ENCODE data around the gene SLC2A9. TPM values are rescaled to one million over a fixed set of nuclear protein-coding genes. Genes with fewer than 3 reads are reported as not detected.

Gene SLC2A9
- polyA plus RNA-seq, 2 of the 4 experiments (the other 2 are of a cell fraction): 0.62 to 0.70 TPM

GRCh38 chr4:9833421-9833820 is 187.9 kb downstream of the SLC2A9 start:
- ChIA-PET POLR2A (no interaction called here), CTCF (no interaction called here)
- TF ChIP-seq CBX8 (IDR thresholded peaks at IDR 0.05) (no peak), HOXA7 (CRISPR knock-in tag; IDR thresholded peaks at IDR 0.05) (no peak)
- no peaks in the 10 kb centered on the region for H3K9me3 ChIP-seq
- no peak overlapping the region for H3K4me2 ChIP-seq
- no peak overlapping the region for H3K27ac ChIP-seq
- H3K4me1 ChIP-seq: no peaks in the 10 kb centered on the region
- 36% methylated on average over 5 of the region's 5 CpGs for WGBS (ENCODE audit: missing lambda C conversion rate)
- DNase-seq (ENCODE audit: low read depth in 1 of 2, low spot score in 1 of 2): no peak
- no peak for ATAC-seq
- H3K4me3 ChIP-seq: no peak overlapping the region
- FAIRE-seq: no peak

DNA sequence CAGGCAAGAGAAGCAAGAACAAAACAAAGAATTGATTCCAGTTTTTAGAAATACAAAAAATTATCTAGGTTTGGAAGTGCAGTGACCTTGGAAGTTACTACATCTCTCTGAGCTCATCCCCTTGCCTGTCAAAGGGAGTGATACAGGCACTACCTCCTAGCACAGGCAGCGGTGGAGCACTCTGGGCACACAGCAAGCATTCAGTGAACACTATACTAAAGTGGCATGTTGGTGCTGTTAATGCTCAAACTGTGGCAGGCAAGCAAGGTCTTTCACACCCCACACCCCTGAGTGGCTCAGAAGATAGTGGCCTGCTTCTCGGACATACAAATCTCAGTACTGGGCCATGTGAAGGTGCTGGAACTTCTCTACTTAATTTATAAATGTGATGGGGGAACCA is 188.7 kb downstream of the SLC2A9 start:
- Histone ChIP-seq H3K4me2 (no peak overlapping the region), H3K4me1 (no peaks in the 10 kb centered on the region), H3K9me3 (no peaks in the 10 kb centered on the region), H3K4me3 (no peak overlapping the region), H3K27ac (no peak overlapping the region)
- CTCF ChIA-PET: no interaction called here
- POLR2A ChIA-PET: no interaction called here
- FAIRE-seq (no peak), ATAC-seq (no peak), DNase-seq (ENCODE audit: low read depth in 1 of 2, low spot score in 1 of 2) (no peak)
- TF ChIP-seq KDM5A (IDR thresholded peaks at IDR 0.05): no peak
- no peak for TF ChIP-seq NFE2L2 (conservative IDR thresholded peaks at IDR 0.05; ENCODE audit: low read length)
- no peak for TF ChIP-seq RCOR1 (IDR thresholded peaks at IDR 0.05; ENCODE audit: low read depth, low read length)
- WGBS (ENCODE audit: missing lambda C conversion rate): 14% methylated on average over 2 of the region's 2 CpGs

DNA sequence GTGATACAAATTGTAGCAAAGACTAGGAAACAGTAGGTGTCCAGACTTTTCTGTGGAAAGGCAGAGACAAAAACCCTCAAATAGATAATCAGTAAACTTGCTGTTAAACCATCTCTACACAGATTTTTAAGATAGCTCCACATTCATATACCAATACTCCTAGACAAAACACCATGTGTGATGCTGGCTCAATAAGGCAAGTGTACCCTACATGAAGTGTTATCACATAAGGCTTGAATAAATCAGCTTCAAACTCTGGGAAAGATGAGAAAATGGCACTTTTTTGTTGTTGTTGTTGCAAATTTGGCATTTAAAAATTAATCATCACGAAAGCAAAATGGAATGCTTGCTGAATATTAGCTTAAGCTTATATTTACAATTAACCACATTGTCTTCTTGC is 194.7 kb downstream of the SLC2A9 start:
- Histone ChIP-seq H3K9me3 (no peaks in the 10 kb centered on the region), H3K4me1 (no peaks in the 10 kb centered on the region), H3K27ac (no peak overlapping the region), H3K4me3 (no peak overlapping the region), H3K4me2 (no peak overlapping the region)
- FAIRE-seq: no peak
- ChIA-PET POLR2A (no interaction called here), CTCF (interaction anchor here (1.2 kb wide), 1 partner anchor 27 kb away, joined by 3 read pairs; no protein-coding TSS in a partner anchor)
- WGBS (ENCODE audit: missing lambda C conversion rate): 0% methylated on average over 1 of the region's 1 CpG
- no peak for ATAC-seq
- DNase-seq (ENCODE audit: low read depth in 1 of 2, low spot score in 1 of 2): no peak
- TF ChIP-seq PBX3 (IDR thresholded peaks at IDR 0.05): no peak
- TF ChIP-seq MAFK (IDR thresholded peaks at IDR 0.05; ENCODE audit: partially characterized antibody): no peak
- TF ChIP-seq EP300 (IDR thresholded peaks at IDR 0.05): no peak
- TF ChIP-seq POLR2A (IDR thresholded peaks at IDR 0.05; ENCODE audit: low read length): no peak
- TF ChIP-seq, protein P1, sequence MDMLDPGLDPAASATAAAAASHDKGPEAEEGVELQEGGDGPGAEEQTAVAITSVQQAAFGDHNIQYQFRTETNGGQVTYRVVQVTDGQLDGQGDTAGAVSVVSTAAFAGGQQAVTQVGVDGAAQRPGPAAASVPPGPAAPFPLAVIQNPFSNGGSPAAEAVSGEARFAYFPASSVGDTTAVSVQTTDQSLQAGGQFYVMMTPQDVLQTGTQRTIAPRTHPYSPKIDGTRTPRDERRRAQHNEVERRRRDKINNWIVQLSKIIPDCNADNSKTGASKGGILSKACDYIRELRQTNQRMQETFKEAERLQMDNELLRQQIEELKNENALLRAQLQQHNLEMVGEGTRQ (IDR thresholded peaks at IDR 0.05): no peak
- TF ChIP-seq CHD4 (IDR thresholded peaks at IDR 0.05; ENCODE audit: borderline replicate concordance): no peak
- no peak for TF ChIP-seq NR3C1 (IDR thresholded peaks at IDR 0.05)
- no peak for TF ChIP-seq ZFP36 (IDR thresholded peaks at IDR 0.05; ENCODE audit: borderline replicate concordance, partially characterized antibody)
- no peak for TF ChIP-seq KDM1A (IDR thresholded peaks at IDR 0.05; ENCODE audit: low read depth)
- no peak for TF ChIP-seq HMGXB4 (CRISPR knock-in tag; IDR thresholded peaks at IDR 0.05; ENCODE audit: borderline replicate concordance)
- TF ChIP-seq ZC3H11A (IDR thresholded peaks at IDR 0.05): no peak
- no peak for TF ChIP-seq RCOR1 (IDR thresholded peaks at IDR 0.05; ENCODE audit: low read depth, low read length)

GRCh38 chr4:9825049-9825448 is 196.2 kb downstream of the SLC2A9 start:
- 18% methylated on average over 3 of the region's 3 CpGs for WGBS (ENCODE audit: missing lambda C conversion rate)
- no peak overlapping the region for H3K4me3 ChIP-seq
- H3K4me2 ChIP-seq: no peak overlapping the region
- H3K27ac ChIP-seq: no peak overlapping the region
- CTCF ChIA-PET: interaction anchor here (1.3 kb wide), 1 partner anchor 190 kb away, joined by 3 read pairs; no protein-coding TSS in a partner anchor
- POLR2A ChIA-PET: no interaction called here
- no peak for DNase-seq (ENCODE audit: low read depth in 1 of 2, low spot score in 1 of 2)
- no peaks in the 10 kb centered on the region for H3K4me1 ChIP-seq
- ATAC-seq: no peak
- no peaks in the 10 kb centered on the region for H3K9me3 ChIP-seq
- no peak for FAIRE-seq
- TF ChIP-seq FOXS1 (CRISPR knock-in tag; IDR thresholded peaks at IDR 0.05): no peak
- no peak for TF ChIP-seq POLR2A (IDR thresholded peaks at IDR 0.05; ENCODE audit: low read length)
- TF ChIP-seq ZNF302 (CRISPR knock-in tag; IDR thresholded peaks at IDR 0.05): no peak
- no peak for TF ChIP-seq RAD21 (conservative IDR thresholded peaks at IDR 0.05 in 1 of 2, IDR thresholded peaks at IDR 0.05 in 1 of 2)
- TF ChIP-seq ZFP36 (IDR thresholded peaks at IDR 0.05; ENCODE audit: borderline replicate concordance, partially characterized antibody): no peak
- TF ChIP-seq, protein P1 (IDR thresholded peaks at IDR 0.05): no peak
- TF ChIP-seq RFX5 (IDR thresholded peaks at IDR 0.05): no peak
- no peak for TF ChIP-seq ESRRA (IDR thresholded peaks at IDR 0.05; ENCODE audit: borderline replicate concordance, low read length)
- TF ChIP-seq FOSL2 (IDR thresholded peaks at IDR 0.05): no peak
- no peak for TF ChIP-seq FOSL2 (CRISPR knock-in tag; IDR thresholded peaks at IDR 0.05)
- TF ChIP-seq JUNB (IDR thresholded peaks at IDR 0.05): no peak
- TF ChIP-seq PHF8 (IDR thresholded peaks at IDR 0.05; ENCODE audit: borderline replicate concordance, low read depth): no peak
- no peak for TF ChIP-seq HOXB5 (CRISPR knock-in tag; IDR thresholded peaks at IDR 0.05)
- no peak for TF ChIP-seq MAFK (IDR thresholded peaks at IDR 0.05; ENCODE audit: partially characterized antibody)
- no peak for TF ChIP-seq ELK1 (IDR thresholded peaks at IDR 0.05; ENCODE audit: low read depth, low read length)
- no peak for TF ChIP-seq HDAC2 (IDR thresholded peaks at IDR 0.05)

All from A549 (cell line).